VCaP (cell line): ENCODE results near the gene KANSL1L.

Source experiments
- H3K27ac ChIP-seq: fragments of 450-650 bp; 2 replicates; pipeline ENCODE4 v1.5.1; 2017
- TF ChIP-seq, protein P1 (sequence below): fragments of 450-650 bp; conservative IDR thresholded peaks from 2 replicates; pipeline ENCODE4 v1.5.1; 2017; ENCODE audit warnings: mild to moderate bottlenecking, moderate library complexity

The KANSL1L gene

DNA sequence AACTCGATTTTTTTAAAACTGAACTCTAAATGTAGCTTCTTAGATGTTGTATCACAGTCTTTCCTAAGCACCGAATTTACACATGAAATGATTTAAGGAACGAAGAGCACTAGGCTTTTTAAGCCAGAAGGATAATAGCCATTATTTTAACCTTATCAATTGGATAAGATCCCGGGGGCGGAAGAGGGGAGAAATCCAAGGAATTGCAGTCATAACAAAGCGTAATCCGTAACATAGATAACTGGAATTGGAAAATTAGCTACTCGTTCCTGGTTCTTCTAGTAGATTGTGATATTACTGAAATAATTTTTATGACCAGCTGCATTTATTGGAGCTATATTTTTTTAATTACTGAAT lies 988 bp upstream of the KANSL1L start:
- peak overlapping the region; percentile 87 for H3K27ac ChIP-seq
- TF ChIP-seq, protein P1, sequence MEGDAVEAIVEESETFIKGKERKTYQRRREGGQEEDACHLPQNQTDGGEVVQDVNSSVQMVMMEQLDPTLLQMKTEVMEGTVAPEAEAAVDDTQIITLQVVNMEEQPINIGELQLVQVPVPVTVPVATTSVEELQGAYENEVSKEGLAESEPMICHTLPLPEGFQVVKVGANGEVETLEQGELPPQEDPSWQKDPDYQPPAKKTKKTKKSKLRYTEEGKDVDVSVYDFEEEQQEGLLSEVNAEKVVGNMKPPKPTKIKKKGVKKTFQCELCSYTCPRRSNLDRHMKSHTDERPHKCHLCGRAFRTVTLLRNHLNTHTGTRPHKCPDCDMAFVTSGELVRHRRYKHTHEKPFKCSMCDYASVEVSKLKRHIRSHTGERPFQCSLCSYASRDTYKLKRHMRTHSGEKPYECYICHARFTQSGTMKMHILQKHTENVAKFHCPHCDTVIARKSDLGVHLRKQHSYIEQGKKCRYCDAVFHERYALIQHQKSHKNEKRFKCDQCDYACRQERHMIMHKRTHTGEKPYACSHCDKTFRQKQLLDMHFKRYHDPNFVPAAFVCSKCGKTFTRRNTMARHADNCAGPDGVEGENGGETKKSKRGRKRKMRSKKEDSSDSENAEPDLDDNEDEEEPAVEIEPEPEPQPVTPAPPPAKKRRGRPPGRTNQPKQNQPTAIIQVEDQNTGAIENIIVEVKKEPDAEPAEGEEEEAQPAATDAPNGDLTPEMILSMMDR: no peak

DNA sequence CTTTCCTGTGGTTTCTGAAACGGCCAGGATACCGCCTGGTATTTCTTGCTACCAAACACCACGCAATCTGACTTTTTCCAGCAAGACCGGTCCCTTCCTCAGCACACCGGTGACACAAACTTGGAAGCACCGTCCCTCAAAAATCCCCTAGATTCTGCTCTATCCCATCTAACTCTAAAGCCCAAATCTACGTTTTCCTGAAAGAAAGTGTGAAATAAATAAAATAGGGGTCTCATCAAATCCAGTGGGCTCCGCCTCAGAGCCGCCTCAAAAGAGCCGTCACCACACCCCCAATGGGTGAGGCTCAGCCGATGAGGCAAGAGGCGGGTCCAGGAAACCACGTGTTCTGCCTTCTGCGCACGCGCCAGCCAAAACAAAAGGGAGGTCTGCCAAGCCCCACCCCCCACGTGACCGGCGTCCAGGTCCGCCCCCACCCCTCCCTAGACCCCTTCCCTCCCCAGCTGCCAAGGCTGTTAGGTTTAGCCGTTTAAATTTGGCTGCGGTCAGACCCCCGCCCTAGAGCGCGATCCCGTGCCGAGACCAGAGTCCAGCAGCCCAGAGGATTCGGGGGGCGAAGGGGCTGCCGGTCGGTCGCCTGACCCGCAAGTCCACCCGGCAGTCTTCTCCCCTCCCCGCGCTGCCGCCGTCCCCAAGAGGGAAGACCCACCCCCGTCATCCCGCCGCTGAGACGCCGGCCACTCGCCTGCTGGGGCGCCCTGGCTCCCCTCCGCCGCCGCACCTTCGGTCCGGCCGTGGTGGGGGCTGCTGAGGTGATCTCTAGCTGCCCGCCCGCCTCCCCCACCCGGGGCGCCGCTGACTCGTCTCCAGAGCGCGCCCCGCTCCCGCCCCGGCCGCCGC lies 534 bp downstream of the KANSL1L start:
- TF ChIP-seq, protein P1: no peak
- H3K27ac ChIP-seq: peak overlapping the region; percentile 87

DNA sequence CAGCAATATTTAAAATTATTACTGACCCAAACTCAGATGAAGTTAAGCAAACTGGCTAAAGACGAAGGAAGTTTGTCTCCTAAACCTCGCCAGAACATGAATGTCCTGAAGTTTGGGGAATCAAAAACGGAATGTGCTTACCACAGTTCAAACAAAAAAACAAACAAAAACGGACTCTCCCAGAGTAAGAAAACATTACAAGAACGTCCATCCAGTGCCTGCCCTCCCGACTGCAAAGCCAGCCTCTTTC lies 1.1 kb downstream of the KANSL1L start:
- TF ChIP-seq, protein P1: no peak
- H3K27ac ChIP-seq: peak overlapping the region; percentile 87

DNA sequence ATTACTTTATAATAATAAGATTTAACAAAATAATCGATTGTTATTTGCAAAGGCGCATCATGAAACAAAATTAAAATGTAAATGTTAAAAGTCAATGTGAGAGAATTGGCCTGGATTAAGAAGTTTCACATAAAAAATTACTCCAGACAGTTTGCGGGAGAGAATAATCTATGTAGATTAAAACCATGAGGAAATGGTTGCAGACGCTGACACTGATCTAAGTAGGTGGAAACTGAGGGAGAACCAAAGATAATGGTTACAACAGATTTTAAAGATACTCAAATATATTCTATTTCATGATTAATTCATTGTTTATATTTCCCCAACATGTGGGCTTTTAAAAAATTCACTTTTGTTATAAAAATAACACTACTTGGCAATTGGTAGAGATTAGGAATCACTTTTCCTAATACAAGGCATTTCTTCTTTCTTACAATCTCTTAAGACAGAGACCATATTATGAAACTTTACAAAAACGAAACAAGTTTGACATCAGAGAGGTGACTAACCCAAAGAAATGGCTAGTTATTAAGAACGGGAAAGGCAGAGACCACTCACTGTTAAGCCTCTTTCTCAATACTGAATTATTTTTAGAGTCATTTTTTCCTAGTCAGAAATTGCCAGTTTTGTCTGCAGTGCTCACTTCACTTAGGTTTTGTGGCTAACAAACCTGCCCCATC lies 1.6 kb downstream of the KANSL1L start:
- peak overlapping the region; percentile 87 for H3K27ac ChIP-seq
- TF ChIP-seq, protein P1: no peak

DNA sequence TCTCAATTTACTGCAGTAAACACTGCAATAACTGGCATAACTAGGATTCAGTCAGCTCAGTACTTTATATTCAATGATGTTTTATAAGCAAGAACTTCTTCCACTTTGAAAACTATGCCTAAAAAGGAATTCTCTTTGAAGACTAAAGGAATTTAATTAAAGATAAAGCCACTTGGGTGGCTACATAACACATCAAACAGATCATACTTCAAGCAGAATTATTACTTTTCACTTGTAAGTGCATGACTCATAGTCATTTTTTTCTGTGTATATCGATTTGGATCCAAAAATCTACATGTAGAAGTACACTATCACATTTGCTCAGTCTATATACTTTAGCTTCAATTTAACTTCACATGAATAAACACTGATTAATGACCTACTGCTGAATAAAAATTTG lies 4.0 kb downstream of the KANSL1L start:
- TF ChIP-seq, protein P1: no peak
- H3K27ac ChIP-seq: no peak overlapping the region

DNA sequence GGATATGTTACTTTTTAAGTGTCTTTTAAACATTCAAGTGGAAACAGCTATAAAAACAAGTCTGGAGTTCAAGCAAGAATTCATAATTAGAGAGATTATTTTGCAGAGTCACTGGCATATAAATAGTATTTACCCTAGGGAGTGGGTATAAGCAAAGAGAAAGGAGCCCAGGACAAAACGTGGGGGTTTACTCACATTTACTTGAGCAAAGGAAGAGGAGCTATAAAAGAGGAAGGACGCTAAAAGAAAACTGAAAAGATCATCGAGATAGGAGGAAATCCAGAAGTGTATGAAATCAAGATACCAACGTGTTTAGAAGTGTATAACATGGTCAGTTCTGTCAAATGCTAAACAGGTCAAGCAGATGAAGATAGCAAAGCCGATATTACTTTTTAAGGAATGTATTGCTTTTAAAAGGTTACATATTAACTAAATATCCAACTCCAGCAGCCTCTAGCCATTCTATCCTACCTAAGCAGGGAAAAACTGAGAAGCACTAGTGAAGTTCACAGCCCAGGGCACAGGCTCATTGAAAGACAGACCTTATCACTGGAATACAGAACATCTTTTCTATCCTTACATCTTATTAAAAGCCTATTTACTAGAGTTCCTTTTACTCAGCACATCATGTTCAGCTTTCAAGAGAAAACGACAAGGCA lies 8.6 kb downstream of the KANSL1L start:
- H3K27ac ChIP-seq: peak overlapping the region; percentile 50
- TF ChIP-seq, protein P1: no peak

DNA sequence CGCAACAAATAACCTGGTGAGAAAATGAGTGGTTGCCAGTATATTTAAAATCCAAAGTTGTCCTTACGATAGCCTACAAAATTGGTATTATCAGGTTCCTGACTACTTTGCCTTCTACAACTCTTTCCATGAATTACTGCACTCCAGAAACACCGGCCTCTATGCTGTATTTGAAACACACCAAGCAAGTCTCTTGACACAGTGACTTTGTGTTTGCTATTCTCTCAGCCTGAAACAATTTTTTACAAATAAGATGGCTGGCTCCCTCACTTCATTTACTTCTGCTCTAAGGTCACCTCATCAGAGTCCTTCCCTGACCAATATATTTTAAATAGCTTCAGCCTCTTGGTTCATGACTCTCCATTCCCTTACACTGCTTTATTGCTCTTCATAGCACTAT lies 12.2 kb downstream of the KANSL1L start:
- TF ChIP-seq, protein P1: no peak
- H3K27ac ChIP-seq: no peak overlapping the region
